Body of pancreas (tissue), 4 donors: ENCODE data around the gene CYP1A2. TPM values are rescaled to one million over a fixed set of nuclear protein-coding genes. Genes with fewer than 3 reads are reported as not detected.

Experiments used
- ATAC-seq: fragments of 150-250 bp; one replicate; pipeline ENCODE4 v1.9.1; 2016
- DNase-seq, 4 donors: peaks; one replicate each; pipeline ENCODE4 v3.0.0-alpha.2; 2019
- H3K27ac ChIP-seq, 4 donors: fragments of 200-600 bp; sonication (generic); 1 replicate in 3 of 4; 2 replicates in 1 of 4; pipeline versions ENCODE4 v1.5.1 to v1.6.1; 2016 to 2019; ENCODE audit warnings: mild to moderate bottlenecking in 1 of 4, mixed read lengths in 1 of 4, moderate library complexity in 1 of 4
- H3K27me3 ChIP-seq, 2 donors: fragments of 200-600 bp; sonication (generic); one replicate each; pipeline ENCODE4 v1.6.0; 2016; ENCODE audit warnings: mild to moderate bottlenecking in 1 of 2
- H3K36me3 ChIP-seq, 2 donors: fragments of 200-600 bp; sonication (generic); replicated peaks in 1 of 2; 2 replicates each; pipeline ENCODE4 v1.5.1; 2016; ENCODE audit warnings: low read depth in 2 of 2; ENCODE audit not compliant: insufficient read depth in 1 of 2
- H3K4me1 ChIP-seq: fragments of 200-600 bp; sonication (generic); one replicate; pipeline ENCODE4 v1.6.0; 2016
- H3K4me3 ChIP-seq, 2 donors: fragments of 200-600 bp; sonication (generic); 1 replicate in 1 of 2; 2 replicates in 1 of 2; pipeline ENCODE4 v1.5.1; 2016 to 2019
- H3K9me3 ChIP-seq, 3 donors: fragments of 200-600 bp; sonication (generic); 1 replicate in 2 of 3; 2 replicates in 1 of 3; pipeline ENCODE4 v1.5.1; 2016
- CTCF ChIP-seq, 7 experiments: fragments of 450-650 bp in 4 of 7; fragments of 200-600 bp in 3 of 7; sonication (generic) in 3 of 7; IDR thresholded peaks; one replicate each; pipeline ENCODE4 v1.5.1; 2016 to 2019; ENCODE audit warnings: antibody characterized with exemption in 7 of 7
- POLR2A ChIP-seq, 3 donors: fragments of 450-650 bp; IDR thresholded peaks; one replicate each; pipeline ENCODE4 v1.6.1; 2016; ENCODE audit warnings: antibody characterized with exemption in 3 of 3, mild to moderate bottlenecking in 2 of 3
- WGBS, 2 donors: methylation state at CpG; one replicate each; pipeline ENCODE4 v1.1.5; 2017; 5-methylcytosine and 5-hydroxymethylcytosine counted together
- intact Hi-C: fragments of 100-400 bp; cut with DNase I; formaldehyde crosslinking; loops from one replicate; pipeline ENCODE4 v1.15.1; 2023
- total RNA-seq, 2 donors: library from RNA; depleted of rRNA; stranded (reverse); fragments of >200 nt; gene quantifications; one replicate each; pipeline ENCODE4 v1.1.0, GENCODE V29; 2016

Gene CYP1A2
- total RNA-seq, 2 donors from 2014 or later = not detected

- Histone ChIP-seq H3K27ac (no peak overlapping the region), H3K36me3 (no peaks in the 10 kb centered on the region), H3K27me3 (no peaks in the 10 kb centered on the region), H3K4me1 (peaks cover 6% of the 10 kb centered on the region), H3K4me3 (no peak overlapping the region), H3K9me3 (no peaks in the 10 kb centered on the region)
- TF ChIP-seq POLR2A (IDR thresholded peaks at IDR 0.05) (no peak), CTCF (IDR thresholded peaks at IDR 0.05) (peak; percentile 59 to 84 (median 78))
- DNase-seq = peak; percentile 67 to 74 (median 68)
- 1 to 2% methylated on average over 9 of the region's 9 CpGs for WGBS, 2 donors
- ATAC-seq = peak; percentile 68
- intact Hi-C loops = loop anchor here (5.0 to 10.0 kb wide), 2 partner anchors 137 to 384 kb away; no protein-coding TSS in a partner anchor
Observed at GRCh38 chr15:74768771-74769342, 20.2 kb downstream of the CYP1A2 start.

DNA sequence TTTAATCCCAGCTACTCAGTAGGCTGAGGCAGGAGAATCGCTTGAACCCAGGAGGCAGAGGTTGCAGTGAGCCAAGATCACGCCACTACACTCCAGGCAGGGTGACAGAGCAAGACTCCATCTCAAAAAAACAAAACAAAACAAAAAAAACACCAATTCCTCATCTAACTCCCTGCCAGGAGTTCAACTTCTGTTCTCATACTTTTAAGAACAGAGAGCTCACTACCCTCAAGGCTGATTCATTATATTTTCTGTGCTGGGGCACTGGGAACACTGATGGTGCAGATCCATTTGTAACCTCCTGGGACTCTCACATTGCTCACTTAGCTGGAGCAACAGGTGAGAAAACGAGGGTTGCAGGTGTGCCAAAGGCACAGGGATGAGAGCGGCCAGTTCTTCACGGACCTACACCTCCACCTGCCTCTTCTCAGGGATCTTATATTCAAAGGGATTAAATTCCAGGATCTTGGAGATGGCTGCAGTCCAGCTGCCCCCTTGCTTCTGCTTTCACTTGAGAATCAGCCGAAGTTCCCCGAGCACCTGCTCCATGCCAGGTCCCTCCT is 20.9 kb downstream of the CYP1A2 start:
- WGBS, 2 donors = 16 to 45% methylated on average over 5 to 7 of the region's 7 CpGs
- intact Hi-C loops = loop anchor here (5.0 to 10.0 kb wide), 3 partner anchors 137 to 385 kb away; no protein-coding TSS in a partner anchor
- Histone ChIP-seq H3K27ac (no peak overlapping the region), H3K9me3 (no peaks in the 10 kb centered on the region), H3K36me3 (no peaks in the 10 kb centered on the region), H3K4me3 (no peak overlapping the region), H3K27me3 (no peaks in the 10 kb centered on the region), H3K4me1 (peaks cover 6% of the 10 kb centered on the region)
- TF ChIP-seq POLR2A (IDR thresholded peaks at IDR 0.05) (no peak), CTCF (IDR thresholded peaks at IDR 0.05) (no peak)
- ATAC-seq = no peak
- no peak for DNase-seq

- intact Hi-C loops = loop anchor here (5.0 kb wide), 1 partner anchor 182 kb away; no protein-coding TSS in a partner anchor
- Histone ChIP-seq H3K27ac (no peak overlapping the region), H3K4me3 (no peak overlapping the region), H3K36me3 (no peaks in the 10 kb centered on the region), H3K4me1 (peaks cover 6% of the 10 kb centered on the region), H3K27me3 (no peaks in the 10 kb centered on the region), H3K9me3 (no peaks in the 10 kb centered on the region)
- DNase-seq (no peak), ATAC-seq (no peak)
- TF ChIP-seq CTCF (IDR thresholded peaks at IDR 0.05) (no peak), POLR2A (IDR thresholded peaks at IDR 0.05) (no peak)
- WGBS, 2 donors = 19 to 34% methylated on average over 2 to 4 of the region's 4 CpGs
Observed at GRCh38 chr15:74770211-74770903, 21.7 kb downstream of the CYP1A2 start.

GRCh38 chr15:74773329-74773728 is 24.7 kb downstream of the CYP1A2 start:
- DNase-seq (no peak), ATAC-seq (no peak)
- intact Hi-C loops = loop anchor here (5.0 kb wide), 1 partner anchor 179 kb away; no protein-coding TSS in a partner anchor
- no peaks in the 10 kb centered on the region for H3K9me3 ChIP-seq
- 84 to 91% methylated on average over 4 to 5 of the region's 5 CpGs for WGBS, 2 donors
- no peaks in the 10 kb centered on the region for H3K27me3 ChIP-seq
- TF ChIP-seq POLR2A (IDR thresholded peaks at IDR 0.05) (no peak), CTCF (IDR thresholded peaks at IDR 0.05) (no peak)
- H3K36me3 ChIP-seq = no peaks in the 10 kb centered on the region
- H3K4me1 ChIP-seq = peaks cover 6% of the 10 kb centered on the region
- H3K4me3 ChIP-seq = no peak overlapping the region
- H3K27ac ChIP-seq = no peak overlapping the region
